Thoracic aorta (tissue), 2 donors: ENCODE measurements around the gene EIF4A3. TPM values are rescaled to one million over a fixed set of nuclear protein-coding genes. Genes with fewer than 3 reads are reported as not detected.

ENCODE experiments used
- ATAC-seq: fragments of 150-250 bp; one replicate; pipeline ENCODE4 v1.8.0; 2017; ENCODE audit warnings: low read depth; ENCODE audit not compliant: insufficient number of reproducible peaks, low FRiP score
- DNase-seq: peaks from one replicate; pipeline ENCODE4 v3.0.0-alpha.2; 2020; ENCODE audit warnings: low spot score
- H3K27ac ChIP-seq, 2 donors: fragments of 200-600 bp; sonication (generic); 1 replicate in 1 of 2; 2 replicates in 1 of 2; pipeline ENCODE4 v1.5.1; 2016; ENCODE audit warnings: mild to moderate bottlenecking in 2 of 2, moderate library complexity in 2 of 2
- H3K27me3 ChIP-seq: fragments of 200-600 bp; sonication (generic); replicated peaks from 2 replicates; pipeline ENCODE4 v1.6.0; 2016; ENCODE audit warnings: mild to moderate bottlenecking; ENCODE audit not compliant: insufficient read depth
- H3K36me3 ChIP-seq: fragments of 200-600 bp; sonication (generic); one replicate; pipeline ENCODE4 v1.5.1; 2016
- H3K4me1 ChIP-seq, 2 donors: fragments of 200-600 bp; sonication (generic); 1 replicate in 1 of 2; 2 replicates in 1 of 2; pipeline versions ENCODE4 v1.5.1 to v1.6.0; 2016; ENCODE audit warnings: low read depth in 2 of 2, mild to moderate bottlenecking in 1 of 2; ENCODE audit not compliant: control insufficient read depth in 1 of 2
- H3K4me3 ChIP-seq: fragments of 200-600 bp; sonication (generic); 2 replicates; pipeline ENCODE4 v1.5.1; 2016; ENCODE audit warnings: mild to moderate bottlenecking
- H3K9me3 ChIP-seq: fragments of 200-600 bp; sonication (generic); 2 replicates; pipeline ENCODE4 v1.5.1; 2016
- total RNA-seq, 2 donors: library from RNA; depleted of rRNA; stranded (reverse); fragments of >200 nt; gene quantifications; one replicate each; pipeline versions ENCODE4 v1.1.0 to v1.2.3, GENCODE V29; 2016
- TF ChIP-seq, protein P1 (sequence below): fragments of 200-600 bp; sonication (generic); IDR thresholded peaks from one replicate; pipeline ENCODE4 v1.5.1; 2019; ENCODE audit warnings: antibody characterized with exemption

EIF4A3 gene
- total RNA-seq, 2 donors from 2014 or later: 32.6 to 39.4 TPM

- Histone ChIP-seq H3K4me1 (peaks cover 0 to 12% of the 10 kb centered on the region in 2 donors), H3K36me3 (no peaks in the 10 kb centered on the region), H3K9me3 (no peaks in the 10 kb centered on the region), H3K4me3 (peak overlapping the region; percentile 3), H3K27me3 (no peaks in the 10 kb centered on the region), H3K27ac (no peak overlapping the region)
- TF ChIP-seq, protein P1, sequence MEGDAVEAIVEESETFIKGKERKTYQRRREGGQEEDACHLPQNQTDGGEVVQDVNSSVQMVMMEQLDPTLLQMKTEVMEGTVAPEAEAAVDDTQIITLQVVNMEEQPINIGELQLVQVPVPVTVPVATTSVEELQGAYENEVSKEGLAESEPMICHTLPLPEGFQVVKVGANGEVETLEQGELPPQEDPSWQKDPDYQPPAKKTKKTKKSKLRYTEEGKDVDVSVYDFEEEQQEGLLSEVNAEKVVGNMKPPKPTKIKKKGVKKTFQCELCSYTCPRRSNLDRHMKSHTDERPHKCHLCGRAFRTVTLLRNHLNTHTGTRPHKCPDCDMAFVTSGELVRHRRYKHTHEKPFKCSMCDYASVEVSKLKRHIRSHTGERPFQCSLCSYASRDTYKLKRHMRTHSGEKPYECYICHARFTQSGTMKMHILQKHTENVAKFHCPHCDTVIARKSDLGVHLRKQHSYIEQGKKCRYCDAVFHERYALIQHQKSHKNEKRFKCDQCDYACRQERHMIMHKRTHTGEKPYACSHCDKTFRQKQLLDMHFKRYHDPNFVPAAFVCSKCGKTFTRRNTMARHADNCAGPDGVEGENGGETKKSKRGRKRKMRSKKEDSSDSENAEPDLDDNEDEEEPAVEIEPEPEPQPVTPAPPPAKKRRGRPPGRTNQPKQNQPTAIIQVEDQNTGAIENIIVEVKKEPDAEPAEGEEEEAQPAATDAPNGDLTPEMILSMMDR: no peak
- DNase-seq (no peak), ATAC-seq (no peak)
These were observed 45.1 kb upstream of the EIF4A3 start for GRCh38 chr17:80191865-80192661.

DNA sequence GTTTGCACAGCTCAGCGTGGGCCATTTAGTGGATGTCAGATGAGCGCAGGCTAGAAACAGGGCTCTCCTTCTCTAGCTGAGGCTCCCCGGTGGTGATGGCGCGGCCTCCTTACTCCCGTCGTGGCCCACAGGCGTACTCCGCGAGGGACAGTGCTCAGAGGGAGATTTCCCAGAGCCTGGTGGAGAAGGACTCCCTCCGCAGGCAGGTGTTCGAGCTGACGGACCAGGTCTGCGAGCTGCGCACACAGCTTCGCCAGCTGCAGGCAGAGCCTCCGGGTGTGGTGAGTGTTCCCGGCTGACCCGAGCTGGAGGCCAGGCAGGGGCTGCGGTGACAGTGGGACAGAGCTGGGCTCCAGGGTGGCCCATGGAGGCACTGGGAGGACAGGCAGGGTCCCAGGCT is 44.3 kb upstream of the EIF4A3 start:
- Histone ChIP-seq H3K9me3 (no peaks in the 10 kb centered on the region), H3K36me3 (no peaks in the 10 kb centered on the region), H3K4me1 (peaks cover 0 to 12% of the 10 kb centered on the region in 2 donors), H3K27me3 (no peaks in the 10 kb centered on the region), H3K27ac (no peak overlapping the region), H3K4me3 (no peak overlapping the region)
- ATAC-seq (no peak), DNase-seq (no peak)
- TF ChIP-seq, protein P1: no peak

DNA sequence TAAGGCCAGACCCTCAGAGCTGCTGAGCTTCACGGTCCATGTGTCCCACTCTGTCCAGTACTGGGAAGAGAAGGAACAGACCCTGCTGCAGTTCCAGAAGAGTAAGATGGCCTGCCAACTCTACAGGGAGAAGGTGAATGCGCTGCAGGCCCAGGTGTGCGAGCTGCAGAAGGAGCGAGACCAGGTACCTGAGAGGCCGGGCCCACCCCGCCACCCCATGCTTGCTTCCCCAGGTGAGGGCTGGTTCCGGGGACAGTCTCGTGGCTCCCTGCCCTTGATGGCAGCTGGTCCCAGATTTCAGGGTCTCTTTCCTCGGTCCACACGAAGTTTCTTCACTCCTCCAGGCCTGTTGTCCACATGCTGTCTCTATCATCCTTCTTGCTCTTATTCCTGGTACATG is 43.8 kb upstream of the EIF4A3 start:
- DNase-seq (no peak), ATAC-seq (no peak)
- H3K9me3 ChIP-seq: no peaks in the 10 kb centered on the region
- H3K36me3 ChIP-seq: no peaks in the 10 kb centered on the region
- no peak overlapping the region for H3K27ac ChIP-seq
- H3K27me3 ChIP-seq: no peaks in the 10 kb centered on the region
- no peak overlapping the region for H3K4me3 ChIP-seq
- H3K4me1 ChIP-seq: peaks cover 0 to 12% of the 10 kb centered on the region in 2 donors
- TF ChIP-seq, protein P1: no peak

GRCh38 chr17:80189611-80190010 is 42.7 kb upstream of the EIF4A3 start:
- H3K9me3 ChIP-seq: no peaks in the 10 kb centered on the region
- H3K27me3 ChIP-seq: no peaks in the 10 kb centered on the region
- H3K4me1 ChIP-seq: peaks cover 0 to 12% of the 10 kb centered on the region in 2 donors
- H3K36me3 ChIP-seq: no peaks in the 10 kb centered on the region
- ATAC-seq: no peak
- no peak overlapping the region for H3K4me3 ChIP-seq
- no peak for DNase-seq
- H3K27ac ChIP-seq: no peak overlapping the region
- TF ChIP-seq, protein P1: no peak

DNA sequence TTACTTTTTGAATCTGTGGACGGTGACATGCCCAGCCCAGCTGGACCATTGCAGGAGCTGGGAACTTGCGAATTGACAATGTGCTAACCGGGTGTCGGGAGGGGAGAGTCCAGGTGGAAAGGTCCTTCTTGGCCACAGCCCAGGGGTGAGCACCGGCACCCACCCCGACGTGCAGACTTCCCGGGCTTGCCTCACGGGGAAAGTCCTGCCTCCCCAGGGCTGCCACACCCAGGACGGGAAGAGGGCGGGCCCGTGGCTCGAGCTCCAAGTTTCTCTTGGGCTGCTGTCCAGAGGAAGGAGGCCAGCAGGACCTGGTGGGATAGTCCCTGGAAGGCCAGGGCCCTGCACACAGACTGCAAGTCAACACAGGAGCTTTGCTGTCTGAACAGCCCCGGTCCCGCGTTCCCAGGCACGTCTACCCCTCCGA is 40.6 kb upstream of the EIF4A3 start:
- TF ChIP-seq, protein P1: no peak
- H3K36me3 ChIP-seq: no peaks in the 10 kb centered on the region
- H3K27me3 ChIP-seq: no peaks in the 10 kb centered on the region
- H3K4me1 ChIP-seq: peaks cover 0 to 12% of the 10 kb centered on the region in 2 donors
- H3K4me3 ChIP-seq: no peak overlapping the region
- H3K9me3 ChIP-seq: no peaks in the 10 kb centered on the region
- no peak overlapping the region for H3K27ac ChIP-seq
- ATAC-seq: no peak
- no peak for DNase-seq
